VCaP (cell line): Measurements from ENCODE around the gene MICU2.

Experiments used
- H3K27ac ChIP-seq: fragments of 450-650 bp; 2 replicates; pipeline ENCODE4 v1.5.1; 2017
- TF ChIP-seq, protein P1 (sequence below): fragments of 450-650 bp; conservative IDR thresholded peaks from 2 replicates; pipeline ENCODE4 v1.5.1; 2017; ENCODE audit warnings: mild to moderate bottlenecking, moderate library complexity

MICU2 gene

DNA sequence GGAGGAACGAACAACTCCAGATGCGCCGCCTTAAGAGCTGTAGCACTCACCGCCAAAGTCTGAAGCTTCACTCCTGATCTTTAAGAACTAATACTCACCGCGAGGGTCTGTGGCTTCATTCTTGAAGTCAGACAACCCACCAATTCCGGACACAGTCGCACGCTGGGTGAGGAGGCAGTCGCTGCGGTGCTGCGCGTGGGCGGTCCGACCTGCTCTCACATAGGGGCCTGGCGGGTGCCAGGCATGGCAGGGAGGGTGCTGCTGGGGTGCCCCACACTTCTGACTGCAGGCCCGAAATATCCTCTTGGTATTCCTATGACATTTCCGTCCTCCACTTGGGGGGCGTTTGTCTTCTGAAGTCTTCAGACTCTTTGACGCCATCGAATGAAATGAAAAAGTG, 7.4 kb upstream of the MICU2 start:
- TF ChIP-seq, protein P1, sequence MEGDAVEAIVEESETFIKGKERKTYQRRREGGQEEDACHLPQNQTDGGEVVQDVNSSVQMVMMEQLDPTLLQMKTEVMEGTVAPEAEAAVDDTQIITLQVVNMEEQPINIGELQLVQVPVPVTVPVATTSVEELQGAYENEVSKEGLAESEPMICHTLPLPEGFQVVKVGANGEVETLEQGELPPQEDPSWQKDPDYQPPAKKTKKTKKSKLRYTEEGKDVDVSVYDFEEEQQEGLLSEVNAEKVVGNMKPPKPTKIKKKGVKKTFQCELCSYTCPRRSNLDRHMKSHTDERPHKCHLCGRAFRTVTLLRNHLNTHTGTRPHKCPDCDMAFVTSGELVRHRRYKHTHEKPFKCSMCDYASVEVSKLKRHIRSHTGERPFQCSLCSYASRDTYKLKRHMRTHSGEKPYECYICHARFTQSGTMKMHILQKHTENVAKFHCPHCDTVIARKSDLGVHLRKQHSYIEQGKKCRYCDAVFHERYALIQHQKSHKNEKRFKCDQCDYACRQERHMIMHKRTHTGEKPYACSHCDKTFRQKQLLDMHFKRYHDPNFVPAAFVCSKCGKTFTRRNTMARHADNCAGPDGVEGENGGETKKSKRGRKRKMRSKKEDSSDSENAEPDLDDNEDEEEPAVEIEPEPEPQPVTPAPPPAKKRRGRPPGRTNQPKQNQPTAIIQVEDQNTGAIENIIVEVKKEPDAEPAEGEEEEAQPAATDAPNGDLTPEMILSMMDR = no peak
- H3K27ac ChIP-seq = no peak overlapping the region

- H3K27ac ChIP-seq = no peak overlapping the region
- TF ChIP-seq, protein P1 = no peak
Observed at GRCh38 chr13:21610687-21611086, 6.7 kb upstream of the MICU2 start.

- TF ChIP-seq, protein P1 = no peak
- no peak overlapping the region for H3K27ac ChIP-seq
Observed at GRCh38 chr13:21608961-21609360, 5.0 kb upstream of the MICU2 start.

DNA sequence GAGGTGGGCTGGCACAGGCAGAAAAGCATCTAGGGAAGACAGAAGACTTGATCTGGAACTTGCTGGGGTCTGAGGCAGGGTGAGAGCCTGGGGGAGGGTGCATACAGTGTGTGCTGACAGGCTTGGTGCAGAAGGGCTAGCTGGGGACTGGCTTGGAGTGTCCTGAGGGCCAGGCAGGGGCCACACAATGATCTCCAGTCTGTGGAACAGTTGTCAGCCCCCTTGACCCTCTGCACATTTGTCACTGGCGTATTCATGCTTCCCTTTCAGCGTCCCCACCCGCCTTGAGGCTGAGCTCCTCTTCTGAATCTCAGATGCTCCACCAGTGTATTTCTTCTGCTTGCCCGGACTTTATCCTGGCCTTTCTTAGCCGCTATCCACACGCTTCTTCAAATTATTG, 2.8 kb upstream of the MICU2 start:
- TF ChIP-seq, protein P1 = no peak
- H3K27ac ChIP-seq = no peak overlapping the region

GRCh38 chr13:21606251-21606650, 2.3 kb upstream of the MICU2 start:
- TF ChIP-seq, protein P1 = no peak
- no peak overlapping the region for H3K27ac ChIP-seq

DNA sequence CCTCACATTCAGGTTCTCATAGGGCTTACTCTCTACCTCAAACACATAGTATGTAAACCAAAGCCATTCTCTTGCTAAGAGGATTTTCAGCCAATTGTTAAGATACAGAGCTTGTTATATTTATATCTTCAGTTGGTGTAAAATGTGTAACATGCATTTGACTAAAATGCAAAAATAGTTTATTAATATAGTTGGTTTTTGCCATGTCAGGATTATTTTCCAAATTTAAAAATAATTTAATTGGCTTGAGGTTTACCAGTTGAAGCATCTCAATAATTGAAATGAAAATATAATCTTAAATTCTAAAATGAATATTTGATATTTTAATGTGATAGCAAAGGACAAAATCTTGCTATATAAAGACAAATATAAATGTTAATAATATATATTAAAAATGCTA, 7.2 kb downstream of the MICU2 start:
- no peak overlapping the region for H3K27ac ChIP-seq

DNA sequence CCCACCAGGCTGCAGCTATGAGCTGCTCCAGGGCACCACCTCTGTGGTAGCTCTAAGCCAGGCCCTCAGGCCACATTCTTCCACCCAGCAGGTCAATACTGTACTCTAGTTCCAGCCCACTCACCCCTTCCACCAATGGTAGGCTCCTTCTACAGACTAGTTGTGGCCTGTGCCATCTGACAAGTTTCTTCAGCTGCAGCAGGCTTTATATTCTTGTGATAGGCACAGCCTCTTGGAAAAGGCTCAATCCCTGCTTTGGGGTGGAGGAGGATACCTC, 8.5 kb downstream of the MICU2 start:
- no peak overlapping the region for H3K27ac ChIP-seq
- TF ChIP-seq, protein P1 = no peak

More for the DNA sequence above, 7.2 kb downstream of the MICU2 start:
- TF ChIP-seq, protein P1 = no peak
